H1 (cell line): ENCODE results near the gene GNG12. TPM values are rescaled to one million over a fixed set of nuclear protein-coding genes. Genes with fewer than 3 reads are reported as not detected.

Experiments
- CTCF ChIA-PET: fragments of 300-600 bp; sonication (Branson Sonifier 250); formaldehyde crosslinking; loops from one replicate; lab custom pipeline; 2021; ENCODE audit not compliant: partially characterized antibody; lab: Charles Lee
- POLR2A ChIA-PET: fragments of 300-600 bp; sonication (Branson Sonifier 250); formaldehyde crosslinking; loops from one replicate; lab custom pipeline; 2021; ENCODE audit warnings: inconsistent platforms; ENCODE audit not compliant: partially characterized antibody; lab: Charles Lee
- DNase-seq, 2 experiments: peaks; one replicate each; pipeline versions ENCODE4 v3.0.0 to v3.0.0-alpha.2; 2010 to 2022; ENCODE audit warnings: low spot score in 2 of 2, low read depth in 1 of 2, mixed read lengths in 1 of 2
- FAIRE-seq: peaks from 2 replicates; lab custom pipeline; 2011; peaks lifted over from hg19 to GRCh38; lab: Jason Lieb, UNC
- H2AFZ ChIP-seq: 2 replicates; pipeline ENCODE4 v1.8.1; 2012; ENCODE audit warnings: low read length, inconsistent platforms
- H2AK5ac ChIP-seq: 2 replicates; pipeline ENCODE4 v1.6.1; 2013; ENCODE audit warnings: low read depth, low read length
- H2BK120ac ChIP-seq: replicated peaks from 2 replicates; pipeline ENCODE3; 2013; ENCODE audit warnings: low read depth, low read length, inconsistent platforms
- H2BK12ac ChIP-seq: 2 replicates; pipeline ENCODE4 v1.6.1; 2013; ENCODE audit warnings: low read depth, low read length
- H2BK15ac ChIP-seq: 2 replicates; pipeline ENCODE4 v1.6.1; 2013; ENCODE audit warnings: low read length
- H2BK20ac ChIP-seq: 2 replicates; pipeline ENCODE4 v1.6.1; 2013; ENCODE audit warnings: low read length
- H2BK5ac ChIP-seq: 2 replicates; pipeline ENCODE4 v1.6.1; 2013; ENCODE audit warnings: low read depth, low read length
- H3K14ac ChIP-seq: 2 replicates; pipeline ENCODE4 v1.6.1; 2013; ENCODE audit warnings: inconsistent platforms; ENCODE audit not compliant: insufficient read length
- H3K18ac ChIP-seq: 2 replicates; pipeline ENCODE4 v1.6.1; 2013; ENCODE audit warnings: low read length; ENCODE audit errors: extremely low read depth
- H3K23ac ChIP-seq: 2 replicates; pipeline ENCODE4 v1.6.1; 2013; ENCODE audit warnings: inconsistent platforms; ENCODE audit not compliant: insufficient read length
- H3K23me2 ChIP-seq: 2 replicates; pipeline ENCODE4 v1.6.1; 2013; ENCODE audit warnings: low read depth, low read length
- H3K27ac ChIP-seq: 2 replicates; pipeline ENCODE4 v1.6.1; 2011; ENCODE audit warnings: low read depth, low read length, inconsistent platforms
- H3K27me3 ChIP-seq, 4 experiments: replicated peaks in 1 of 4; 1 replicate in 1 of 4; 2 replicates in 3 of 4; pipeline versions ENCODE4 v1.6.1 to v1.8.1; 2011 to 2013; ENCODE audit warnings: low read length in 3 of 4, mild to moderate bottlenecking in 3 of 4, inconsistent platforms in 2 of 4, mixed read lengths in 2 of 4, moderate library complexity in 1 of 4; ENCODE audit not compliant: control insufficient read depth in 3 of 4, insufficient read depth in 3 of 4; ENCODE audit errors: extremely low read depth in 1 of 4
- H3K36me3 ChIP-seq, 4 experiments: 2 replicates each; pipeline versions ENCODE4 v1.6.1 to v1.8.1; 2011 to 2013; ENCODE audit warnings: mild to moderate bottlenecking in 4 of 4, low read length in 3 of 4, moderate library complexity in 2 of 4, control low read depth in 1 of 4, inconsistent platforms in 1 of 4; ENCODE audit not compliant: insufficient read depth in 4 of 4, control insufficient read depth in 2 of 4
- H3K4ac ChIP-seq: replicated peaks from 2 replicates; pipeline ENCODE3; 2013; ENCODE audit warnings: low read length, low read depth, mixed read lengths, inconsistent platforms; ENCODE audit not compliant: insufficient read length
- H3K4me1 ChIP-seq, 4 experiments: replicated peaks in 1 of 4; 1 replicate in 1 of 4; 2 replicates in 3 of 4; pipeline versions ENCODE4 v1.6.1 to v1.8.1; 2011 to 2013; ENCODE audit warnings: low read length in 3 of 4, inconsistent platforms in 2 of 4, mixed read lengths in 1 of 4; ENCODE audit not compliant: insufficient read depth in 4 of 4, control insufficient read depth in 3 of 4
- H3K4me2 ChIP-seq, 2 experiments: 2 replicates each; pipeline versions ENCODE4 v1.6.1 to v1.8.1; 2011 to 2013; ENCODE audit warnings: low read depth in 2 of 2, low read length in 2 of 2, control low read depth in 1 of 2, inconsistent platforms in 1 of 2, mild to moderate bottlenecking in 1 of 2; ENCODE audit not compliant: insufficient read depth in 1 of 2
- H3K4me3 ChIP-seq, 4 experiments: fragments of 200-600, 300-600 bp in 1 of 4; sonication (generic), shearing (Covaris generic), sonication (Bioruptor Twin) in 1 of 4; 2 replicates each; pipeline versions ENCODE4 v1.5.1 to v1.8.1; 2011 to 2016; ENCODE audit warnings: low read length in 4 of 4, low read depth in 3 of 4, control low read depth in 2 of 4, inconsistent platforms in 2 of 4, mild to moderate bottlenecking in 2 of 4, mixed read lengths in 1 of 4, moderate library complexity in 1 of 4; ENCODE audit not compliant: insufficient read depth in 2 of 4; ENCODE audit errors: extremely low read depth in 1 of 4
- H3K56ac ChIP-seq: replicated peaks from 2 replicates; pipeline ENCODE3; 2013; ENCODE audit warnings: low read depth, mild to moderate bottlenecking, mixed read lengths, low read length, inconsistent platforms; ENCODE audit not compliant: insufficient read length
- H3K79me1 ChIP-seq: 2 replicates; pipeline ENCODE4 v1.6.1; 2013; ENCODE audit warnings: low read depth, low read length, control low read depth
- H3K79me2 ChIP-seq, 2 experiments: 2 replicates each; pipeline versions ENCODE4 v1.6.1 to v1.8.1; 2012 to 2013; ENCODE audit warnings: low read length in 2 of 2, mild to moderate bottlenecking in 2 of 2, inconsistent platforms in 1 of 2; ENCODE audit not compliant: insufficient read depth in 2 of 2, control insufficient read depth in 1 of 2
- H3K9ac ChIP-seq, 4 experiments: replicated peaks in 1 of 4; 1 replicate in 1 of 4; 2 replicates in 3 of 4; pipeline versions ENCODE4 v1.6.1 to v1.8.1; 2011 to 2013; ENCODE audit warnings: low read depth in 3 of 4, low read length in 3 of 4, control low read depth in 2 of 4, mild to moderate bottlenecking in 2 of 4, moderate library complexity in 2 of 4, inconsistent platforms in 1 of 4; ENCODE audit errors: extremely low read depth in 1 of 4
- H3K9me3 ChIP-seq, 2 experiments: 2 replicates each; pipeline versions ENCODE4 v1.6.1 to v1.8.1; 2012 to 2013; ENCODE audit warnings: mild to moderate bottlenecking in 2 of 2, moderate library complexity in 2 of 2, control low read depth in 1 of 2, inconsistent platforms in 1 of 2, low read depth in 1 of 2, low read length in 1 of 2, mixed read lengths in 1 of 2; ENCODE audit not compliant: insufficient read depth in 2 of 2
- H4K20me1 ChIP-seq, 2 experiments: replicated peaks in 1 of 2; 2 replicates each; pipeline versions ENCODE3 to v1.8.1; 2011 to 2013; ENCODE audit warnings: inconsistent platforms in 2 of 2, low read length in 2 of 2, mild to moderate bottlenecking in 1 of 2; ENCODE audit not compliant: insufficient read depth in 2 of 2, control insufficient read depth in 1 of 2
- H4K5ac ChIP-seq: 2 replicates; pipeline ENCODE4 v1.6.1; 2013; ENCODE audit warnings: low read length, low read depth, mixed read lengths, inconsistent platforms; ENCODE audit not compliant: insufficient read length
- H4K8ac ChIP-seq: 2 replicates; pipeline ENCODE4 v1.8.0; 2013; ENCODE audit warnings: mild to moderate bottlenecking, moderate library complexity, low read length, inconsistent platforms; ENCODE audit not compliant: insufficient read depth; ENCODE audit errors: extremely low read depth
- H4K91ac ChIP-seq: replicated peaks from 2 replicates; pipeline ENCODE3; 2013; ENCODE audit warnings: low read length, mixed read lengths, inconsistent platforms; ENCODE audit not compliant: insufficient read length
- BACH1 ChIP-seq: IDR thresholded peaks from 2 replicates; pipeline ENCODE4 v1.6.1; 2012; ENCODE audit warnings: low read length, improper control_type of control experiment
- BCL11A ChIP-seq, 2 experiments: IDR thresholded peaks; one replicate each; pipeline ENCODE4 v1.6.1; 2011; ENCODE audit warnings: low read depth in 2 of 2, low read length in 2 of 2, mild to moderate bottlenecking in 2 of 2
- HDAC6 ChIP-seq: IDR thresholded peaks from one replicate; pipeline ENCODE4 v1.7.1; 2012; ENCODE audit warnings: low read depth, mild to moderate bottlenecking, inconsistent platforms, low read length, moderate library complexity
- KDM5A ChIP-seq: fragments of 200-600 bp; IDR thresholded peaks from 2 replicates; pipeline ENCODE4 v1.7.1; 2012; ENCODE audit warnings: mild to moderate bottlenecking, low read length, inconsistent platforms, mixed read lengths
- NANOG ChIP-seq: IDR thresholded peaks from 2 replicates; pipeline ENCODE4 v1.6.1; 2011; ENCODE audit warnings: low read length, low read depth, mild to moderate bottlenecking, inconsistent platforms; ENCODE audit not compliant: insufficient read depth, poor library complexity, severe bottlenecking
- PHF8 ChIP-seq: fragments of 200-600 bp; sonication (generic); conservative IDR thresholded peaks from 2 replicates; pipeline ENCODE4 v1.7.1; 2012; ENCODE audit warnings: low read depth, mild to moderate bottlenecking, inconsistent platforms, low read length, moderate library complexity
- POLR2A ChIP-seq, 2 experiments: IDR thresholded peaks; 1 replicate in 1 of 2; 2 replicates in 1 of 2; pipeline ENCODE4 v1.6.1; 2011; ENCODE audit warnings: low read depth in 2 of 2, low read length in 2 of 2, mild to moderate bottlenecking in 2 of 2; ENCODE audit errors: control extremely low read depth in 1 of 2
- POU5F1 ChIP-seq: IDR thresholded peaks from 2 replicates; pipeline ENCODE4 v1.6.1; 2011; ENCODE audit warnings: low read depth, mild to moderate bottlenecking, low read length, moderate library complexity
- RNF2 ChIP-seq: fragments of 200-900, 300-1000 bp; sonication (generic); IDR thresholded peaks from 2 replicates; pipeline ENCODE4 v1.7.1; 2016; ENCODE audit warnings: borderline replicate concordance, low read depth, mild to moderate bottlenecking, antibody characterized with exemption, low read length; ENCODE audit not compliant: poor library complexity, severe bottlenecking; ENCODE audit errors: missing control alignments
- SIN3A ChIP-seq, 2 experiments: IDR thresholded peaks in 1 of 2; conservative IDR thresholded peaks in 1 of 2; 2 replicates each; pipeline ENCODE4 v1.6.1; 2011 to 2012; ENCODE audit warnings: low read length in 2 of 2, improper control_type of control experiment in 1 of 2, low read depth in 1 of 2, mild to moderate bottlenecking in 1 of 2
- SP4 ChIP-seq: IDR thresholded peaks from 2 replicates; pipeline ENCODE4 v1.6.1; 2012; ENCODE audit warnings: low read length, inconsistent platforms
- SRF ChIP-seq: IDR thresholded peaks from 2 replicates; pipeline ENCODE4 v1.6.1; 2011; ENCODE audit warnings: mild to moderate bottlenecking, low read depth, low read length, moderate library complexity
- SUZ12 ChIP-seq: fragments of 200-600 bp; sonication (generic); IDR thresholded peaks from 2 replicates; pipeline ENCODE4 v1.6.1; 2012; ENCODE audit warnings: mild to moderate bottlenecking, inconsistent platforms, low read length, moderate library complexity, mixed read lengths
- TBP ChIP-seq: IDR thresholded peaks from 2 replicates; pipeline ENCODE4 v1.6.1; 2011; ENCODE audit warnings: low read depth, low read length, improper control_type of control experiment
- WGBS, 2 experiments: shearing (Covaris generic) in 1 of 2; methylation state at CpG; one replicate each; pipeline versions ENCODE4 v1.1.6 to v1.1.7; 2013 to 2015; ENCODE audit warnings: low lambda C conversion rate in 2 of 2, mixed read lengths in 2 of 2, inconsistent platforms in 1 of 2, low coverage in 1 of 2, missing lambda C conversion rate in 1 of 2; ENCODE audit not compliant: insufficient replicate concordance in 2 of 2, insufficient coverage in 1 of 2, insufficient read length in 1 of 2; ENCODE audit errors: extremely low coverage in 1 of 2, missing lambda C conversion rate in 1 of 2; 5-methylcytosine and 5-hydroxymethylcytosine counted together
- polyA plus RNA-seq, 7 experiments: library from polyadenylated mRNA; depleted of rRNA in 3 of 7; stranded (reverse) in 5 of 7; unstranded in 2 of 7; fragments of >200 nt in 5 of 7; fragments of 200-250 nt in 2 of 7; gene quantifications; 1 replicate in 5 of 7; 2 replicates in 1 of 7; 4 replicates in 1 of 7; pipeline versions ENCODE4 v1.2.1 to v1.2.3, GENCODE V29; 2011 to 2013; ENCODE audit warnings: missing spikeins in 2 of 7, mixed read lengths in 2 of 7
- total RNA-seq: library from RNA; stranded (reverse); fragmentation: NEBNext Ultra II Directional; extraction: Animal tissue kit (Norgen Biotek cat#: 25700); gene quantifications from 2 replicates; pipeline ENCODE4 v1.2.1, GENCODE V29; 2021

The GNG12 gene
- total and polyA plus RNA-seq, 2 of the 8 experiments (the other 6 are each of a cell fraction or from before 2014, with no cell fraction given): 11.4 to 35.8 TPM

DNA sequence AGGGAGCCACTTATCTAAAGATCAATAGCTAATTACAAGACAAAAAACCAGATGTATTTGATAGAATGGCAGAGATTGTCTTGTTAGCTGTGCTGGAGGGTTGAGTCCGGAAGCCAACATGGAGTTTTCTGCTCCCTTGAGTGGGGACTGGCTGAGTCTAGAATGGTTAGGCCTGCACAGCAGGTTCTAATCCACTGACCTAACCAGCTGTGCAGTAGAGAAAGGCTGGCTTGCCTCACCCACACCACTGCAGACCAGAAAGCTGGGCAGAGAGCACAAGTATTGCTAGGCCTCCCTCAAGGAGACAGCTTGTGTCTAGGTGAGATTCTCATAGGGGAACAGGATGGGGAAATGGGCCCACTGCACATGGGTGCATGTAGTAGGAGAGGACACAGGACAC lies 11.7 kb upstream of the GNG12 start:
- Histone ChIP-seq H3K27me3 (no peaks in the 10 kb centered on the region), H2BK12ac (peak overlapping the region; percentile 45; the same call in 1 of the 2 replicates), H2BK5ac (no peak overlapping the region), H3K23me2 (no peaks in the 10 kb centered on the region; the same call in 1 of the 2 replicates), H4K5ac (no peak overlapping the region), H3K27ac (no peak overlapping the region), H3K9ac (no peak overlapping the region), H2BK20ac (no peak overlapping the region), H4K91ac (no peak overlapping the region), H3K36me3 (no peaks in the 10 kb centered on the region), H3K23ac (no peak overlapping the region), H2BK15ac (0 out of 2 replicates have a peak overlapping the region, but pooled peaks have one; percentile 36), H3K9me3 (no peaks in the 10 kb centered on the region), H4K8ac (no peak overlapping the region), H2AFZ (no peak overlapping the region), H3K56ac (no peak overlapping the region), H3K4me2 (no peak overlapping the region; a peak in 1 of 4 replicates), H3K14ac (no peak overlapping the region), H3K4me1 (peaks cover 0 to 16% (median 10%) of the 10 kb centered on the region in 4 experiments; a peak in 5 of 7 replicates), H3K79me2 (no peaks in the 10 kb centered on the region), H2BK120ac (no peak overlapping the region), H4K20me1 (no peaks in the 10 kb centered on the region), H3K4ac (no peak overlapping the region), H2AK5ac (no peak overlapping the region), H3K18ac (0 out of 2 replicates have a peak overlapping the region, but pooled peaks have one; percentile 36), H3K79me1 (no peaks in the 10 kb centered on the region), H3K4me3 (no peak overlapping the region)
- ChIA-PET POLR2A (interaction anchor here (0.8 kb wide), 1 partner anchor 13 kb away, joined by 3 read pairs; no protein-coding TSS in a partner anchor), CTCF (interaction anchor here (0.7 to 2.0 kb wide), 15 partner anchors 9 to 476 kb away, joined by 3 to 11 read pairs (median 3); no protein-coding TSS in a partner anchor)
- FAIRE-seq: no peak
- no peak for DNase-seq
- WGBS, 2 experiments: 77% methylated on average over 1 of the region's 1 CpG; no CpG with 5 or more reads in 1 of the 2 experiments
- no peak for TF ChIP-seq SIN3A (conservative IDR thresholded peaks at IDR 0.05 in 1 of 2, IDR thresholded peaks at IDR 0.05 in 1 of 2; ENCODE audit: low read depth in 1 of 2, low read length in 2 of 2)
- TF ChIP-seq BACH1: no peak
- no peak for TF ChIP-seq RNF2
- TF ChIP-seq PHF8: no peak
- no peak for TF ChIP-seq SRF
- TF ChIP-seq HDAC6: no peak
- no peak for TF ChIP-seq KDM5A
- no peak for TF ChIP-seq SP4
- no peak for TF ChIP-seq TBP
- no peak for TF ChIP-seq BCL11A (IDR thresholded peaks at IDR 0.05; ENCODE audit: low read depth in 2 of 2, low read length in 2 of 2)
- TF ChIP-seq POLR2A (IDR thresholded peaks at IDR 0.05; ENCODE audit: control extremely low read depth in 1 of 2, low read depth in 2 of 2, low read length in 2 of 2): no peak
- no peak for TF ChIP-seq NANOG
- no peak for TF ChIP-seq POU5F1
- TF ChIP-seq SUZ12: no peak
